Measurements from ENCODE around the gene NPS. TPM values are rescaled to one million over a fixed set of nuclear protein-coding genes. Genes with fewer than 3 reads are reported as not detected.

Gene NPS
- total RNA-seq (2014; rRNA removed; shearing (Covaris generic)) = not detected in 2 replicates

GRCh38 chr10:127549009-127549408 is at the start of gene NPS:
NPS (plus strand) TSS chr10:127549309; CDS start chr10:127549369, 60 bp downstream.
- Histone ChIP-seq H3K36me3 (no peaks in the 10 kb centered on the region), H3K27me3 (replicated peaks) (peaks cover 13% of the 10 kb centered on the region; the same call in 1 of the 2 replicates), H3K4me3 (no peak within 1 kb of the TSS), H3K9me3 (replicated peaks) (no peaks in the 10 kb centered on the region), H3K4me1 (replicated peaks) (no peaks in the 10 kb centered on the region), H3K27ac (no peak within 1 kb of the TSS)
- no peak for DNase-seq (ENCODE audit: low read depth in 1 of 2, low spot score in 2 of 2)

GRCh38 chr10:127500127-127500526 is 49.0 kb upstream of the NPS start:
- no peak overlapping the region for H3K27ac ChIP-seq
- no peaks in the 10 kb centered on the region for H3K9me3 ChIP-seq (replicated peaks)
- peaks cover 27% of the 10 kb centered on the region for H3K27me3 ChIP-seq (replicated peaks)
- no peak overlapping the region for H3K4me3 ChIP-seq
- H3K36me3 ChIP-seq = no peaks in the 10 kb centered on the region
- no peaks in the 10 kb centered on the region for H3K4me1 ChIP-seq (replicated peaks)
- no peak for DNase-seq (ENCODE audit: low read depth in 1 of 2, low spot score in 2 of 2)

GRCh38 chr10:127506094-127506493 is 43.0 kb upstream of the NPS start:
- H3K27ac ChIP-seq = no peak overlapping the region
- no peaks in the 10 kb centered on the region for H3K4me1 ChIP-seq (replicated peaks)
- H3K4me3 ChIP-seq = no peak overlapping the region
- no peak for DNase-seq (ENCODE audit: low read depth in 1 of 2, low spot score in 2 of 2)
- peaks cover 7% of the 10 kb centered on the region; the same call in 1 of the 2 replicates for H3K27me3 ChIP-seq (replicated peaks)
- H3K36me3 ChIP-seq = no peaks in the 10 kb centered on the region
- H3K9me3 ChIP-seq (replicated peaks) = no peaks in the 10 kb centered on the region

GRCh38 chr10:127522298-127522697 is 26.8 kb upstream of the NPS start:
- H3K4me1 ChIP-seq (replicated peaks) = no peaks in the 10 kb centered on the region
- DNase-seq (ENCODE audit: low read depth in 1 of 2, low spot score in 2 of 2) = no peak
- H3K9me3 ChIP-seq (replicated peaks) = no peaks in the 10 kb centered on the region
- H3K27me3 ChIP-seq (replicated peaks) = no peaks in the 10 kb centered on the region
- no peak overlapping the region for H3K27ac ChIP-seq
- no peaks in the 10 kb centered on the region for H3K36me3 ChIP-seq
- no peak overlapping the region for H3K4me3 ChIP-seq

GRCh38 chr10:127523476-127523875 is 25.6 kb upstream of the NPS start:
- DNase-seq (ENCODE audit: low read depth in 1 of 2, low spot score in 2 of 2) = no peak
- 0 out of 2 replicates have a peak, but pooled peaks cover under 1% of the 10 kb centered on the region for H3K27me3 ChIP-seq (replicated peaks)
- no peaks in the 10 kb centered on the region for H3K36me3 ChIP-seq
- H3K4me3 ChIP-seq = no peak overlapping the region
- H3K9me3 ChIP-seq (replicated peaks) = no peaks in the 10 kb centered on the region
- H3K27ac ChIP-seq = no peak overlapping the region
- no peaks in the 10 kb centered on the region for H3K4me1 ChIP-seq (replicated peaks)

GRCh38 chr10:127524229-127524628 is 24.9 kb upstream of the NPS start:
- H3K27ac ChIP-seq = no peak overlapping the region
- H3K4me3 ChIP-seq = no peak overlapping the region
- H3K4me1 ChIP-seq (replicated peaks) = no peaks in the 10 kb centered on the region
- H3K36me3 ChIP-seq = no peaks in the 10 kb centered on the region
- DNase-seq (ENCODE audit: low read depth in 1 of 2, low spot score in 2 of 2) = no peak
- H3K9me3 ChIP-seq (replicated peaks) = no peaks in the 10 kb centered on the region
- H3K27me3 ChIP-seq (replicated peaks) = 0 out of 2 replicates have a peak, but pooled peaks cover 2% of the 10 kb centered on the region

GRCh38 chr10:127524908-127525665 is 24.0 kb upstream of the NPS start:
- H3K4me3 ChIP-seq = no peak overlapping the region
- no peak overlapping the region for H3K27ac ChIP-seq

GRCh38 chr10:127525686-127526085 is 23.4 kb upstream of the NPS start:
- no peak for DNase-seq (ENCODE audit: low read depth in 1 of 2, low spot score in 2 of 2)
- 0 out of 2 replicates have a peak, but pooled peaks cover 2% of the 10 kb centered on the region for H3K27me3 ChIP-seq (replicated peaks)
- no peak overlapping the region for H3K4me3 ChIP-seq
- no peaks in the 10 kb centered on the region for H3K4me1 ChIP-seq (replicated peaks)
- no peaks in the 10 kb centered on the region for H3K9me3 ChIP-seq (replicated peaks)
- no peak overlapping the region for H3K27ac ChIP-seq
- no peaks in the 10 kb centered on the region for H3K36me3 ChIP-seq

More at GRCh38 chr10:127524908-127525665, 24.0 kb upstream of the NPS start:
- Histone ChIP-seq H3K9me3 (replicated peaks) (no peaks in the 10 kb centered on the region), H3K4me1 (replicated peaks) (no peaks in the 10 kb centered on the region), H3K36me3 (no peaks in the 10 kb centered on the region), H3K27me3 (replicated peaks) (0 out of 2 replicates have a peak, but pooled peaks cover 2% of the 10 kb centered on the region)
- no peak for DNase-seq (ENCODE audit: low read depth in 1 of 2, low spot score in 2 of 2)

- no peaks in the 10 kb centered on the region for H3K4me1 ChIP-seq (replicated peaks)
- H3K4me3 ChIP-seq = no peak overlapping the region
- no peak overlapping the region for H3K27ac ChIP-seq
- no peaks in the 10 kb centered on the region for H3K36me3 ChIP-seq
- no peaks in the 10 kb centered on the region for H3K9me3 ChIP-seq (replicated peaks)
- no peak for DNase-seq (ENCODE audit: low read depth in 1 of 2, low spot score in 2 of 2)
- 0 out of 2 replicates have a peak, but pooled peaks cover 2% of the 10 kb centered on the region for H3K27me3 ChIP-seq (replicated peaks)
These were observed 22.9 kb upstream of the NPS start for GRCh38 chr10:127526161-127526560.

GRCh38 chr10:127527320-127527719 is 21.8 kb upstream of the NPS start:
- H3K27me3 ChIP-seq (replicated peaks) = 0 out of 2 replicates have a peak, but pooled peaks cover 2% of the 10 kb centered on the region
- H3K27ac ChIP-seq = no peak overlapping the region
- no peak for DNase-seq (ENCODE audit: low read depth in 1 of 2, low spot score in 2 of 2)
- H3K36me3 ChIP-seq = no peaks in the 10 kb centered on the region
- no peaks in the 10 kb centered on the region for H3K9me3 ChIP-seq (replicated peaks)
- no peak overlapping the region for H3K4me3 ChIP-seq
- H3K4me1 ChIP-seq (replicated peaks) = no peaks in the 10 kb centered on the region

GRCh38 chr10:127527891-127528290 is 21.2 kb upstream of the NPS start:
- no peak for DNase-seq (ENCODE audit: low read depth in 1 of 2, low spot score in 2 of 2)

GRCh38 chr10:127532193-127532592 is 16.9 kb upstream of the NPS start:
- no peak for DNase-seq (ENCODE audit: low read depth in 1 of 2, low spot score in 2 of 2)
- H3K36me3 ChIP-seq = no peaks in the 10 kb centered on the region
- H3K4me3 ChIP-seq = no peak overlapping the region
- H3K9me3 ChIP-seq (replicated peaks) = no peaks in the 10 kb centered on the region
- H3K27ac ChIP-seq = no peak overlapping the region
- no peaks in the 10 kb centered on the region for H3K4me1 ChIP-seq (replicated peaks)
- H3K27me3 ChIP-seq (replicated peaks) = 0 out of 2 replicates have a peak, but pooled peaks cover 2% of the 10 kb centered on the region

More at GRCh38 chr10:127527891-127528290, 21.2 kb upstream of the NPS start:
- H3K9me3 ChIP-seq (replicated peaks) = no peaks in the 10 kb centered on the region
- no peak overlapping the region for H3K27ac ChIP-seq
- no peak overlapping the region for H3K4me3 ChIP-seq
- H3K36me3 ChIP-seq = no peaks in the 10 kb centered on the region
- 0 out of 2 replicates have a peak, but pooled peaks cover 2% of the 10 kb centered on the region for H3K27me3 ChIP-seq (replicated peaks)
- no peaks in the 10 kb centered on the region for H3K4me1 ChIP-seq (replicated peaks)

- 0 out of 2 replicates have a peak, but pooled peaks cover 2% of the 10 kb centered on the region for H3K27me3 ChIP-seq (replicated peaks)
- H3K4me3 ChIP-seq = no peak overlapping the region
- H3K4me1 ChIP-seq (replicated peaks) = no peaks in the 10 kb centered on the region
- H3K27ac ChIP-seq = no peak overlapping the region
- DNase-seq (ENCODE audit: low read depth in 1 of 2, low spot score in 2 of 2) = no peak
- no peaks in the 10 kb centered on the region for H3K9me3 ChIP-seq (replicated peaks)
- no peaks in the 10 kb centered on the region for H3K36me3 ChIP-seq
These were observed 16.4 kb upstream of the NPS start for GRCh38 chr10:127532659-127533058.

- H3K36me3 ChIP-seq = no peaks in the 10 kb centered on the region
- no peaks in the 10 kb centered on the region for H3K27me3 ChIP-seq (replicated peaks)
- H3K4me3 ChIP-seq = no peak overlapping the region
- no peak for DNase-seq (ENCODE audit: low read depth in 1 of 2, low spot score in 2 of 2)
- H3K9me3 ChIP-seq (replicated peaks) = no peaks in the 10 kb centered on the region
- H3K4me1 ChIP-seq (replicated peaks) = no peaks in the 10 kb centered on the region
- H3K27ac ChIP-seq = no peak overlapping the region
These were observed 15.0 kb upstream of the NPS start for GRCh38 chr10:127534074-127534473.
